Upper lobe of left lung (tissue), 6 donors: Measurements from ENCODE around the gene ZNF648. TPM values are rescaled to one million over a fixed set of nuclear protein-coding genes. Genes with fewer than 3 reads are reported as not detected.
"Not testable (repeated sequence)": the region's sequence is repeated elsewhere in the genome, so short reads cannot be mapped to it uniquely, and the experiment has no call there.

Experiments
- ATAC-seq, 2 donors: fragments of 200-7000 bp; cut with Tn5 transposase; one replicate each; pipeline ENCODE4 v1.9.1; 2022; ENCODE audit warnings: mild to moderate bottlenecking in 2 of 2, moderate library complexity in 2 of 2; ENCODE audit not compliant: low FRiP score in 2 of 2
- DNase-seq, 2 donors: peaks; one replicate each; pipeline ENCODE4 v3.0.0-alpha.2; 2019 to 2020
- H3K27ac ChIP-seq, 4 donors: fragments of 200-600 bp; sonication (generic); one replicate each; pipeline ENCODE4 v1.5.1; 2016 to 2019
- H3K27me3 ChIP-seq, 4 donors: fragments of 200-600 bp; sonication (generic); one replicate each; pipeline ENCODE4 v1.5.1; 2017 to 2019
- H3K36me3 ChIP-seq, 4 donors: fragments of 200-600 bp; sonication (generic); one replicate each; pipeline ENCODE4 v1.5.1; 2016 to 2019
- H3K4me1 ChIP-seq, 4 donors: fragments of 200-600 bp; sonication (generic); one replicate each; pipeline ENCODE4 v1.5.1; 2018 to 2019
- H3K4me3 ChIP-seq, 4 donors: fragments of 200-600 bp; sonication (generic); one replicate each; pipeline ENCODE4 v1.5.1; 2017 to 2019; ENCODE audit warnings: mild to moderate bottlenecking in 2 of 4, moderate library complexity in 1 of 4
- H3K9me3 ChIP-seq, 4 donors: fragments of 200-600 bp; sonication (generic); one replicate each; pipeline ENCODE4 v1.5.1; 2018 to 2019
- CTCF ChIP-seq, 6 experiments: fragments of 450-650 bp in 4 of 6; fragments of 200-600 bp in 2 of 6; sonication (generic) in 2 of 6; IDR thresholded peaks; one replicate each; pipeline ENCODE4 v1.5.1; 2016 to 2019; ENCODE audit warnings: antibody characterized with exemption in 6 of 6
- EP300 ChIP-seq, 4 donors: sonication (generic); formaldehyde crosslinking; IDR thresholded peaks; one replicate each; pipeline ENCODE4 v1.5.1; 2017; ENCODE audit warnings: antibody characterized with exemption in 4 of 4, control low read depth in 2 of 4
- POLR2A ChIP-seq, 4 donors: fragments of 450-650 bp; IDR thresholded peaks; one replicate each; pipeline ENCODE4 v1.5.1; 2016 to 2017; ENCODE audit warnings: antibody characterized with exemption in 4 of 4, mild to moderate bottlenecking in 2 of 4
- POLR2AphosphoS5 ChIP-seq, 2 donors: sonication (generic); formaldehyde crosslinking; IDR thresholded peaks; one replicate each; pipeline ENCODE4 v1.5.1; 2017; ENCODE audit warnings: antibody characterized with exemption in 2 of 2
- whole genome bisulfite sequencing, 2 donors: methylation state at CpG; one replicate each; pipeline ENCODE4 v1.1.5; 2017 to 2018; 5-methylcytosine and 5-hydroxymethylcytosine counted together
- total RNA-seq, 6 donors: library from RNA; depleted of rRNA in 4 of 6; stranded (reverse); fragments of >200 nt in 4 of 6; gene quantifications; one replicate each; pipeline versions ENCODE4 v1.1.0 to v1.2.1, GENCODE V29; 2016 to 2021
- donor health status: DM: no; HTN: no; CAD: no; lungs with moderate emphysema.
- donor health status: DM: no; HTN: yes; CAD: no; lungs with severe emphysema.

ZNF648 gene
- total RNA-seq, 6 donors from 2014 or later: 0.15 to 1.0 (median 0.36) TPM; not detected in 2

GRCh38 chr1:182029002-182029378 is 32.5 kb downstream of the ZNF648 start:
- H3K27me3 ChIP-seq: no peaks in the 10 kb centered on the region
- TF ChIP-seq EP300 (IDR thresholded peaks at IDR 0.05): no peak
- no peak for TF ChIP-seq POLR2AphosphoS5 (IDR thresholded peaks at IDR 0.05)
- no peak for TF ChIP-seq CTCF (IDR thresholded peaks at IDR 0.05)
- TF ChIP-seq POLR2A (IDR thresholded peaks at IDR 0.05): no peak

GRCh38 chr1:182015360-182015759 is 46.2 kb downstream of the ZNF648 start:
- 81 to 92% methylated on average over 2 of the region's 2 CpGs for WGBS, 2 donors
- no peak for TF ChIP-seq EP300 (IDR thresholded peaks at IDR 0.05)
- TF ChIP-seq POLR2A (IDR thresholded peaks at IDR 0.05): no peak
- no peak for TF ChIP-seq CTCF (IDR thresholded peaks at IDR 0.05)
- no peak for TF ChIP-seq POLR2AphosphoS5 (IDR thresholded peaks at IDR 0.05)
- Histone ChIP-seq H3K4me3 (no peak overlapping the region), H3K27ac (no peak overlapping the region), H3K36me3 (no peaks in the 10 kb centered on the region), H3K9me3 (peaks cover 0 to 6% (median 0%) of the 10 kb centered on the region in 4 donors), H3K27me3 (no peaks in the 10 kb centered on the region), H3K4me1 (no peaks in the 10 kb centered on the region)
- DNase-seq: no peak
- no peak for ATAC-seq

More at GRCh38 chr1:182029002-182029378, 32.5 kb downstream of the ZNF648 start:
- ATAC-seq (no peak), DNase-seq (no peak)
- peak overlapping the region; percentile 78 to 93 (median 88) for H3K27ac ChIP-seq
- WGBS, 2 donors: 1 to 3% methylated on average over 2 of the region's 2 CpGs
- H3K9me3 ChIP-seq: no peaks in the 10 kb centered on the region
- no peaks in the 10 kb centered on the region for H3K36me3 ChIP-seq
- H3K4me3 ChIP-seq: peak overlapping the region; percentile 30 to 82 (median 63)
- H3K4me1 ChIP-seq: peaks cover 7 to 13% (median 7%) of the 10 kb centered on the region in 4 donors

GRCh38 chr1:182010800-182011370 is 50.6 kb downstream of the ZNF648 start:
- not testable (repeated sequence) for H3K9me3 ChIP-seq, ATAC-seq, H3K4me1 ChIP-seq, H3K36me3 ChIP-seq, H3K4me3 ChIP-seq, H3K27me3 ChIP-seq, H3K27ac ChIP-seq
- 95 to 100% methylated on average over 3 to 36 of the region's 37 CpGs for WGBS, 2 donors
- peak in 1 of 2 donors; percentile 68 for DNase-seq

- H3K27me3 ChIP-seq: not testable (repeated sequence)
Observed at GRCh38 chr1:182005398-182005797, 56.1 kb downstream of the ZNF648 start.

GRCh38 chr1:182004601-182005000 is 56.9 kb downstream of the ZNF648 start:
- TF ChIP-seq POLR2A (IDR thresholded peaks at IDR 0.05) (no peak), POLR2AphosphoS5 (IDR thresholded peaks at IDR 0.05) (no peak), EP300 (IDR thresholded peaks at IDR 0.05) (no peak), CTCF (IDR thresholded peaks at IDR 0.05) (no peak)
- Histone ChIP-seq H3K4me1 (no peaks in the 10 kb centered on the region), H3K9me3 (no peaks in the 10 kb centered on the region), H3K4me3 (no peak overlapping the region), H3K27ac (no peak overlapping the region), H3K36me3 (no peaks in the 10 kb centered on the region), H3K27me3 (no peaks in the 10 kb centered on the region)
- WGBS, 2 donors: 83 to 88% methylated on average over 2 to 3 of the region's 3 CpGs
- DNase-seq (no peak), ATAC-seq (no peak)

More at GRCh38 chr1:182005398-182005797, 56.1 kb downstream of the ZNF648 start:
- WGBS, 2 donors: 86 to 87% methylated on average over 3 of the region's 3 CpGs
- not testable (repeated sequence) for DNase-seq, H3K36me3 ChIP-seq, H3K4me3 ChIP-seq, H3K27ac ChIP-seq, ATAC-seq, H3K9me3 ChIP-seq, H3K4me1 ChIP-seq
